PC-9 (cell line): ENCODE results near the gene SLC47A1. TPM values are rescaled to one million over a fixed set of nuclear protein-coding genes. Genes with fewer than 3 reads are reported as not detected.

ENCODE experiments used
- BruUV-seq: library from RNA; stranded (reverse); fragments of 400-500 nt; replicated peaks from 2 replicates; lab custom pipeline; 2021; lab: Mats Ljungman, UMichigan
- CTCF ChIA-PET: fragments of 300-600 bp; sonication (Branson Sonifier 250); formaldehyde crosslinking; loops from one replicate; lab custom pipeline; 2022; ENCODE audit warnings: antibody characterized with exemption; lab: Charles Lee
- POLR2A ChIA-PET: fragments of 300-600 bp; sonication (Branson Sonifier 250); formaldehyde crosslinking; loops from one replicate; lab custom pipeline; 2022; ENCODE audit warnings: antibody characterized with exemption; ENCODE audit not compliant: unreplicated experiment; lab: Charles Lee
- DNase-seq, 2 experiments: peaks; one replicate each; pipeline versions ENCODE4 v3.0.0 to v3.0.0-alpha.2; 2015 to 2022; ENCODE audit warnings: mixed read lengths in 1 of 2
- H2AFZ ChIP-seq: fragments of 200-600 bp; sonication (generic); 2 replicates; pipeline ENCODE4 v1.8.1; 2017; ENCODE audit warnings: antibody characterized with exemption
- H3F3A ChIP-seq: fragments of 200-600 bp; sonication (generic); 2 replicates; pipeline ENCODE4 v1.8.1; 2017; ENCODE audit warnings: antibody characterized with exemption, mild to moderate bottlenecking, low read depth; ENCODE audit not compliant: insufficient read depth
- H3K27ac ChIP-seq: fragments of 200-600 bp; sonication (generic); 2 replicates; pipeline ENCODE4 v1.6.1; 2016; ENCODE audit warnings: mixed run types
- H3K27me3 ChIP-seq: fragments of 200-600 bp; sonication (generic); 2 replicates; pipeline ENCODE4 v1.6.1; 2016; ENCODE audit warnings: low read depth, mixed run types; ENCODE audit not compliant: insufficient read depth
- H3K36me3 ChIP-seq: fragments of 200-600 bp; sonication (generic); 2 replicates; pipeline ENCODE4 v1.6.1; 2016; ENCODE audit warnings: low read depth, mixed run types
- H3K4me1 ChIP-seq: fragments of 200-600 bp; sonication (generic); replicated peaks from 2 replicates; pipeline ENCODE4 v1.6.1; 2016; ENCODE audit warnings: mixed run types; ENCODE audit not compliant: insufficient read depth
- H3K4me2 ChIP-seq: fragments of 200-600 bp; sonication (generic); 2 replicates; pipeline ENCODE4 v1.6.1; 2017; ENCODE audit warnings: mixed run types
- H3K4me3 ChIP-seq: fragments of 200-600 bp; sonication (generic); 2 replicates; pipeline ENCODE4 v1.6.1; 2016; ENCODE audit warnings: mixed run types
- H3K79me2 ChIP-seq: fragments of 200-600 bp; sonication (generic); 2 replicates; pipeline ENCODE4 v1.6.1; 2017; ENCODE audit warnings: low read depth, mixed run types
- H3K9me2 ChIP-seq: fragments of 200-600 bp; sonication (generic); 2 replicates; pipeline ENCODE4 v1.8.1; 2017; ENCODE audit warnings: mild to moderate bottlenecking; ENCODE audit not compliant: insufficient read depth
- H3K9me3 ChIP-seq: fragments of 200-600 bp; sonication (generic); 2 replicates; pipeline ENCODE4 v1.8.1; 2016; ENCODE audit warnings: low read depth; ENCODE audit not compliant: insufficient read depth
- H4K20me1 ChIP-seq: fragments of 200-600 bp; sonication (generic); 2 replicates; pipeline ENCODE4 v1.8.1; 2017; ENCODE audit not compliant: insufficient read depth
- EZH2 ChIP-seq: fragments of 200-600 bp; sonication (generic); IDR thresholded peaks from 2 replicates; pipeline ENCODE4 v1.8.0; 2017; ENCODE audit warnings: antibody characterized with exemption, low read depth
- intact Hi-C: fragments of 100-400 bp; cut with micrococcal nuclease; formaldehyde crosslinking; loops from one replicate; pipeline ENCODE4 v1.10.0; 2022; ENCODE audit not compliant: unreplicated experiment
- total RNA-seq: library from RNA; stranded (reverse); gene quantifications from 2 replicates; pipeline ENCODE4 v1.2.3, GENCODE V29; 2021
- TF ChIP-seq, protein P1 (sequence below): fragments of 200-600 bp; sonication (generic); conservative IDR thresholded peaks from 2 replicates; pipeline ENCODE4 v1.6.1; 2017; ENCODE audit warnings: mixed run types, antibody characterized with exemption, mild to moderate bottlenecking, moderate library complexity

The SLC47A1 gene
- total RNA-seq, 1 experiment from 2014 or later: 1.3 TPM

DNA sequence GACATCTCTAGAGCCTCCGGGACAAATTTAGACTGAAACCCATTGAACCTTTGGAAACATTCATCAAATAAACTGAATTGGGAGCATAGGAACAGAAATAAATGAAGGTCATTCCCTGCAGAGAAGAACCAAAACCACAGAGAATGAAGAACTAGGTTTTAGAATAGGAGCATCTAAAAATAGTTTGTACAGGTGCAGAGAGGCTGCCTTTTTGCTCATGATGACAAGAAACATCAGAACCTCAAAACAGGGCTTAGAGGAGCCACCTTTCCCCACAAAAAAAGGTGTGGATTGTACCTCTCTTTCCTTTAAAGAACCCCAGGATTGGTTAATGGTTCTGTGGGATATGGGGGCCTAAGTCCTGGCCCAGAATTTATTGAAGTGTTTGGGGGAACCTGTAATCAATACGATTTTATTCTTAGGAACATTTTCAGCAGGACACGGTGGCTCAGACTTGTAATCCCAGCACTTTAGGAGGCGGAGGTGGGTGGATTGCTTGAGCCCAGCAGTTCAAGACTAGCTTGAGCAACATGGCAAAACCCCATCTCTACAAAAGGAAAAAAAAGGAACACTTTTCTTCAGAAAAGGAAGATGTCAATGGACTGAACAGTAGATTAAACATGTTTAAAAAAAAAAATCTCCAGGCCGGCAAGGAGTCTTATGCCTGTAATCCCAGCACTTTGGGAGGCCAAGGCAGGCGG, 37.7 kb upstream of the SLC47A1 start:
- H3K4me2 ChIP-seq: no peak overlapping the region
- ChIA-PET POLR2A (interaction anchor here (0.6 kb wide), 1 partner anchor 44 kb away, joined by 6 read pairs; no protein-coding TSS in a partner anchor), CTCF (no interaction called here)
- H2AFZ ChIP-seq: no peak overlapping the region
- H3K9me2 ChIP-seq: no peaks in the 10 kb centered on the region
- H3K79me2 ChIP-seq: no peaks in the 10 kb centered on the region
- no TSS peak for BruUV-seq
- H3K4me1 ChIP-seq: no peaks in the 10 kb centered on the region
- no peaks in the 10 kb centered on the region for H3K36me3 ChIP-seq
- H3K27me3 ChIP-seq: no peaks in the 10 kb centered on the region
- H3K4me3 ChIP-seq: no peak overlapping the region
- H3F3A ChIP-seq: no peaks in the 10 kb centered on the region
- no peak for DNase-seq
- no peaks in the 10 kb centered on the region for H4K20me1 ChIP-seq
- TF ChIP-seq EZH2: no peak
- TF ChIP-seq, protein P1, sequence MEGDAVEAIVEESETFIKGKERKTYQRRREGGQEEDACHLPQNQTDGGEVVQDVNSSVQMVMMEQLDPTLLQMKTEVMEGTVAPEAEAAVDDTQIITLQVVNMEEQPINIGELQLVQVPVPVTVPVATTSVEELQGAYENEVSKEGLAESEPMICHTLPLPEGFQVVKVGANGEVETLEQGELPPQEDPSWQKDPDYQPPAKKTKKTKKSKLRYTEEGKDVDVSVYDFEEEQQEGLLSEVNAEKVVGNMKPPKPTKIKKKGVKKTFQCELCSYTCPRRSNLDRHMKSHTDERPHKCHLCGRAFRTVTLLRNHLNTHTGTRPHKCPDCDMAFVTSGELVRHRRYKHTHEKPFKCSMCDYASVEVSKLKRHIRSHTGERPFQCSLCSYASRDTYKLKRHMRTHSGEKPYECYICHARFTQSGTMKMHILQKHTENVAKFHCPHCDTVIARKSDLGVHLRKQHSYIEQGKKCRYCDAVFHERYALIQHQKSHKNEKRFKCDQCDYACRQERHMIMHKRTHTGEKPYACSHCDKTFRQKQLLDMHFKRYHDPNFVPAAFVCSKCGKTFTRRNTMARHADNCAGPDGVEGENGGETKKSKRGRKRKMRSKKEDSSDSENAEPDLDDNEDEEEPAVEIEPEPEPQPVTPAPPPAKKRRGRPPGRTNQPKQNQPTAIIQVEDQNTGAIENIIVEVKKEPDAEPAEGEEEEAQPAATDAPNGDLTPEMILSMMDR: no peak
- H3K9me3 ChIP-seq: no peaks in the 10 kb centered on the region
- H3K27ac ChIP-seq: no peak overlapping the region
- intact Hi-C loops: no loop called here

DNA sequence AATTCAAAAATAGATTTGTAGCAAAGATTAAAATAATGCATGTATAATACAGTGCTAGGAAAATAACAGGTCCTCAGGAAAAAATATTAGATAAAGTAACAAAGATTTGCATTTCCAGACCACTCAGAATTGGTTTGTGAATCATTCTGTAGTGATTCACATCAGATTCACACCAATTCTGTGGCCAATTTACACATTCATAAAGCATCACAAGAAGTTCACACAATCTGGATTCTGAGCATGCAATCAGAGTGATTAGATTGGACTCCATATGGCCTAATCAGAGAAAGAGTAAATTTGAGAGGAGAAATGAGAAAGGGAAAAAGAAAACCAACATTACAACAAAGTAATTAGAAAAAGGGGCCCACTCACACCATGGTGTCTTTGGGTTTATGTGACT, 36.0 kb upstream of the SLC47A1 start:
- intact Hi-C loops: no loop called here
- Histone ChIP-seq H3K4me3 (no peak overlapping the region), H3K79me2 (no peaks in the 10 kb centered on the region), H4K20me1 (no peaks in the 10 kb centered on the region), H3K36me3 (no peaks in the 10 kb centered on the region), H3K9me2 (no peaks in the 10 kb centered on the region), H3K4me1 (no peaks in the 10 kb centered on the region), H3F3A (no peaks in the 10 kb centered on the region), H2AFZ (no peak overlapping the region), H3K27me3 (no peaks in the 10 kb centered on the region), H3K9me3 (no peaks in the 10 kb centered on the region), H3K4me2 (no peak overlapping the region), H3K27ac (no peak overlapping the region)
- POLR2A ChIA-PET: no interaction called here
- no TSS peak for BruUV-seq
- TF ChIP-seq, protein P1: no peak
- CTCF ChIA-PET: no interaction called here
- no peak for DNase-seq

DNA sequence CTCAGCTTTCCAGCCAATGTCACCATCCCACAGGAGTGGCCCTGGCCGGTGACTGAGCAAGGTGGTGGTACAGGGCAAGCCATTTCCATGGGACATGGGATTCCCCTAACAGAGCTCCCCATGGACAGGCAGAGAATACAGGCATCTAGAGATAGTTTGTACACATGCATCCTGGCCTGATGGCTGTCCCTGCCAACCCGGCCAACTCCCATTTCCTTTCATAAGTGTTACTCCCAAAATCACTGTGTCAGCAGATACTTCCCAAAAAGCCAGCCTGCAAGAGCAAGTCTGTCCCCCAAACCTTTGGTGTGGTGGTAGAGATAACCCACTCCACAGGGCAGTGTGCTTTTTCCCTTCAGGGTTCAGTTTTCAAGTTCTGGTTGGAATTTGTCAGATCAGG, 32.4 kb upstream of the SLC47A1 start:
- Histone ChIP-seq H4K20me1 (no peaks in the 10 kb centered on the region), H3K36me3 (no peaks in the 10 kb centered on the region), H3F3A (0 out of 2 replicates have a peak, but pooled peaks cover 7% of the 10 kb centered on the region), H3K4me1 (no peaks in the 10 kb centered on the region), H3K9me2 (no peaks in the 10 kb centered on the region), H2AFZ (no peak overlapping the region), H3K9me3 (no peaks in the 10 kb centered on the region), H3K4me2 (no peak overlapping the region), H3K79me2 (no peaks in the 10 kb centered on the region), H3K4me3 (no peak overlapping the region), H3K27me3 (no peaks in the 10 kb centered on the region), H3K27ac (no peak overlapping the region)
- no TSS peak for BruUV-seq
- TF ChIP-seq, protein P1: no peak
- TF ChIP-seq EZH2: no peak
- no peak for DNase-seq
- intact Hi-C loops: no loop called here
- CTCF ChIA-PET: no interaction called here
- POLR2A ChIA-PET: no interaction called here
